Measurements from ENCODE around the gene SBK3. TPM values are rescaled to one million over a fixed set of nuclear protein-coding genes. Genes with fewer than 3 reads are reported as not detected.
"Not testable (repeated sequence)": the region's sequence is repeated elsewhere in the genome, so short reads cannot be mapped to it uniquely, and the experiment has no call there.

Gene SBK3, protein sequence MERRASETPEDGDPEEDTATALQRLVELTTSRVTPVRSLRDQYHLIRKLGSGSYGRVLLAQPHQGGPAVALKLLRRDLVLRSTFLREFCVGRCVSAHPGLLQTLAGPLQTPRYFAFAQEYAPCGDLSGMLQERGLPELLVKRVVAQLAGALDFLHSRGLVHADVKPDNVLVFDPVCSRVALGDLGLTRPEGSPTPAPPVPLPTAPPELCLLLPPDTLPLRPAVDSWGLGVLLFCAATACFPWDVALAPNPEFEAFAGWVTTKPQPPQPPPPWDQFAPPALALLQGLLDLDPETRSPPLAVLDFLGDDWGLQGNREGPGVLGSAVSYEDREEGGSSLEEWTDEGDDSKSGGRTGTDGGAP
- total RNA-seq (2014; rRNA removed; shearing (Covaris generic)): 0.30 and 0.87 TPM in 2 replicates

DNA sequence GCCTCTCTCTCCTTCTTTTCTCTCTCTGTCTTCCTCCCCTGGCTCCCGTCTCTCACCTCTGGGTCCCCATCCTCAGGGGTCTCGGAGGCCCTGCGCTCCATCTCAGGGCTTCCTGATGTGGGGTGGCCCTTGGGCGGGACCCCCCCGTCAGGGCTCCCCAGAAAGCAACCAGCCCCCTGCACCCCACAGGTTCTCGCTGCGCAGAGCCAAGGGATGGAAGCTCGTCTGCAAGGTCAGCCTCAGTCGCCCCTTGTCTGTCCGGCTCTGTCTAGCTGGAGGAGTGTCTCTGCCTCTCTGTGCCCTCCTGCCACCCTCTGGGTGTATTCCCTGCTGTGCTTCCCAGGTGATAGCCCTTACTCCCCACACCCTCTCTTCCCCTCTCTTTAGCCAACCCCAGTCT is at the start of gene SBK3:
SBK3 (minus strand) TSS at position 101 of the 400 bp plus-strand sequence; CDS start at position 101, 0 bp downstream.
- peaks cover 43% of the 10 kb centered on the region for H3K4me1 ChIP-seq
- no peak for DNase-seq
- H3K9me3 ChIP-seq (replicated peaks): no peaks in the 10 kb centered on the region
- H3K4me3 ChIP-seq: no peak within 1 kb of the TSS
- no peaks in the 10 kb centered on the region for H3K27me3 ChIP-seq
- no peak within 1 kb of the TSS for H3K27ac ChIP-seq
- H3K36me3 ChIP-seq: no peaks in the 10 kb centered on the region

DNA sequence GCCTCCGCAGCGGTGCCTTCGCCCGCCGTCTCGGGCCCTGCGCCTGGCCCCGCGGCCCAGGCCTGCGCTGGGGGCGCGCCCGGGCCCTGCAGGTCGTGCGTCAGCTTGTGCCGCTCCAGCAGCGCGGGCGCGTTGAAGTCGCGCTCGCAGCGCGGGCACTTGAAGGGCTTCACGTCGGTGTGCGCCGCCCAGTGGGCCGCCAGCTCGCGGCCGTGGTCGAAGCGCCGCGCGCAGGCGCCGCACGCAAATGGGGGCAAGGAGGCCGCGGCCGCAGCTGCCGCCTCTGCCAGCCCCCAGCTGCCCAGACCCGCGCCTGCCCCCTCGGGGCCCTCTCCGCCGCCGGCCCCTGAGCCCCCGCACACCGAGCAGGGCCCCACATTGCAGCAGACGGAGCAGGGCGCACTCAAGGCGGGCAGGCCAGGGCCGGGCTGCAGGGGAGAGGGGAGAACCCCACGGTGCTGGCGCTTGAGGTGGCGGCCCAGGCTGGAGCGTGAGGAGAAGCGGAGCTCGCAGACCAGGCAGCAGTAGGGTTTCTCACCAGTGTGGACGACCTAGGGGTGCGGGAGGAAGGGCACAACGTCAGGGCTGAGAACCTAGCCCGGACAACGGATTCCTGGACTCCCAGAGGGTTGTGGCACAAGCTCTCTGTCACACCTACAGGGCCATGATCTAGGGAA is 47.9 kb upstream of the SBK3 start:
- Histone ChIP-seq H3K27ac (no peak overlapping the region), H3K36me3 (peaks cover 26% of the 10 kb centered on the region), H3K4me3 (no peak overlapping the region), H3K9me3 (replicated peaks) (no peaks in the 10 kb centered on the region), H3K4me1 (no peaks in the 10 kb centered on the region), H3K27me3 (no peaks in the 10 kb centered on the region)
- DNase-seq: no peak

DNA sequence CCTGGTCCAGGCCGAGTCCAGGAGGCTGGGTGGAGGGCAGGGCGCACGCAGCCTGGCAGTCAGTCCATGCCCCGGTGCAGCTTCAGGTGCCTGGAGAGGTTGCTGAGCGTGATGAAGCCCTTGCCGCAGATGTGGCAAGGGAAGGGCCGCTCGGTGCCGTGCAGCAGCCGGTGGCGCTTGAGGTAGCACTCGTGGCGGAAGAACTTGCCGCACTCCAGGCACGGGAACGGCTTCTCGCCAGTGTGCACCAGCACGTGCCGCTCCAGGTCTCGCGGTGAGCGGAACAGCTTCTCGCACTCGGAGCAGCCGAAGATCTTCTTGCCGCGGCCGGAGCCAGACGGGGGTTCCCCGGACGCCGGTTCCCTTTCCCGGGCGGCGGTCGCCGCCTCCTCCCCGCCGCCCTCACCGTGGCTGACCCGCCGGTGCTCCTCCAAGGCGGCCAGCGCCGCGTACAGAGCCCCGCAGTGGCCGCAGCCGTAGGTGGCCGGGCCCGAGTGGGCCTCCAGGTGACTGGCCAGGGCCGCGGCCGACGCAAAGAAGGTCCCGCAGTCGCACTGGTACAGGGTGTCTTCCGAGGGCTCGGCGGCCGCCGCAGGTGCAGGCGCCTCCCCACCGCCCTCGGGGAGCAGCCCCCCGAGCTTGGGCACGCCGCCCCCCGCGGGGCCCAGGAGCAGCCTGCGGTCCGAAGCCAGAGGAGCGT is 47.2 kb upstream of the SBK3 start:
- Histone ChIP-seq H3K27ac (no peak overlapping the region), H3K9me3 (replicated peaks) (no peaks in the 10 kb centered on the region), H3K27me3 (no peaks in the 10 kb centered on the region), H3K36me3 (peaks cover 26% of the 10 kb centered on the region), H3K4me1 (no peaks in the 10 kb centered on the region), H3K4me3 (no peak overlapping the region)
- DNase-seq: no peak

DNA sequence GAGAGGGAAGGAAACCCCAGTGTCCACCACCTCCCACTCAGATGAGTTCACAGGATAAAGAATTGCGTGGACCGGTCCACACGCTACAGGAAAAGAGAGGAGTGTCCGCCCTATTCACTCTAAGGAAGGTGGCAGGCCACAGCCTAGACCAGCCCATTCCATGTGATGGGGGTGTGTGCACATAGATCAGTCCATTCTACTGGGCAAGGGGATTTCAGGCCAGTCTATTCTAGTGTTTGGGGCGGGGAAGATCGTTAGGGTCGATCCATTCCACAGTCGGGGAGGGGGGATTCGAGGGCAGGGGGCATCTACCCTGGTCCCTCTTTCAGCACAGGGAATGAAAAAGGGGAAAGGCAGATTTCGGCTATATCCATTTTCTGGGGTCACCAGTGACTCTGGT is 46.2 kb upstream of the SBK3 start:
- DNase-seq: no peak
- Histone ChIP-seq H3K4me1 (peaks cover 5% of the 10 kb centered on the region), H3K4me3 (no peak overlapping the region), H3K36me3 (peaks cover 22% of the 10 kb centered on the region), H3K27ac (no peak overlapping the region), H3K27me3 (no peaks in the 10 kb centered on the region), H3K9me3 (replicated peaks) (no peaks in the 10 kb centered on the region)

DNA sequence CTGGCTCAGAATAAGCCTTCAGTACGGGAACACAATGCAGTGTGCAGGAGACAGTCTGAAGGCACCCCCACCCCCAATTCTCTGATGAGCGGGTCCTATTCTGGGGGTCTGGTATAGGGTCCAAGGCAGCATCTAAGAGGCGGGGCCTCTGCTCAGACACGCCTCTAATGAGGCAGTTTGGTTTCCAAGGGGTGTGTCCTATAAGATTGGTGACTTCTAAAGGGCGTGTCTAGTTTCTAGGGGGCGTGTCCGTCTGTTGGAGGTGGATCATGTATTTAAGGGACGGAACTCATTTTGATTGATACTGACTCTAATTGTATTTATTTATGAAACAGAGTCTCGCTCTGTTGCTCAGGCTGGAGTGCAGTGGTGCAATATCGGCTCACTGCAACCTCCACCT is 45.3 kb upstream of the SBK3 start:
- Histone ChIP-seq H3K27ac (no peak overlapping the region), H3K9me3 (replicated peaks) (no peaks in the 10 kb centered on the region), H3K4me1 (peaks cover 10% of the 10 kb centered on the region), H3K36me3 (peaks cover 16% of the 10 kb centered on the region), H3K27me3 (no peaks in the 10 kb centered on the region), H3K4me3 (no peak overlapping the region)
- DNase-seq: peak in 1 of 2 experiments; percentile 44

DNA sequence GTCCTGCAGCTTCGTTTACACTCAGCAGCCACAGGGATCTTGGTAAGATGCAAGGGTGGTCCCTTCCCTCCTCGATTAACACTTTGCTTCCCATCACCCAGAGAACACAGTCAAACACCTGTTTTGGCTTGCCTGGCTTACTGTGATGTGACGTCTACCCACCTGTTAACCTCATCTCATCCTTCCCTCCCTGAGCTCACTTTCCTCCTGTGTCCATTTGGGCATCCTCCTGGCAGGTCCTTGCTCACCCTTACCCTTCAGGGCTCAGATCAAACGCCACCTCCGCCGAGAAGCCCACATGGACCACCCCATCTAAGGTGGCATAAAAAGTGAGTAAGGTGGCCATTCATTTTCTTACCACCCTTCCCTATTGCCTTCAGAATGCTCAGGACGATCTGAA is 44.8 kb upstream of the SBK3 start:
- DNase-seq: no peak
- Histone ChIP-seq H3K36me3 (peaks cover 11% of the 10 kb centered on the region), H3K4me1 (peaks cover 14% of the 10 kb centered on the region), H3K27me3 (no peaks in the 10 kb centered on the region), H3K27ac (no peak overlapping the region), H3K9me3 (replicated peaks) (no peaks in the 10 kb centered on the region), H3K4me3 (no peak overlapping the region)

DNA sequence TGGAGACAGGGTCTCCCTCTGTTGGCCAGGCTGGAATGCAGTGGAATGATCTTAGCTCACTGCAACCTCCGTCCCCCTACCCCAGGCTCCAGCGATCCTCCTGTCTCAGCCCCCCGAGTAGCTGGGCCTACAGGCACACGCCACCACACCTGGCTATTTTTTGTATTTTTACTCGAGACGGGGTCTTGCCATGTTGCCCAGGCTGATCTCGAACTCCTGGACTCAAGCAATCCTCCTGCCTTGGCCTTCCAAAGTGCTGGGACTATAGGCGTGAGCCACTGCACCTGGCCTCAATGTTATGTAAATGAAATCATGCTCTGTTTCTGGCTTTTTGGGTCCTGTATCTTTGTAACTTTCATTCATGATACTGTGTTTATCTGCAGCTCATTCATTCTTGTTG is 43.4 kb upstream of the SBK3 start:
- H3K4me1 ChIP-seq: peaks cover 15% of the 10 kb centered on the region
- no peak overlapping the region for H3K27ac ChIP-seq
- peaks cover 3% of the 10 kb centered on the region; the same call in 1 of the 2 replicates for H3K36me3 ChIP-seq
- H3K9me3 ChIP-seq (replicated peaks): no peaks in the 10 kb centered on the region
- no peak overlapping the region for H3K4me3 ChIP-seq
- no peaks in the 10 kb centered on the region for H3K27me3 ChIP-seq
- no peak for DNase-seq

DNA sequence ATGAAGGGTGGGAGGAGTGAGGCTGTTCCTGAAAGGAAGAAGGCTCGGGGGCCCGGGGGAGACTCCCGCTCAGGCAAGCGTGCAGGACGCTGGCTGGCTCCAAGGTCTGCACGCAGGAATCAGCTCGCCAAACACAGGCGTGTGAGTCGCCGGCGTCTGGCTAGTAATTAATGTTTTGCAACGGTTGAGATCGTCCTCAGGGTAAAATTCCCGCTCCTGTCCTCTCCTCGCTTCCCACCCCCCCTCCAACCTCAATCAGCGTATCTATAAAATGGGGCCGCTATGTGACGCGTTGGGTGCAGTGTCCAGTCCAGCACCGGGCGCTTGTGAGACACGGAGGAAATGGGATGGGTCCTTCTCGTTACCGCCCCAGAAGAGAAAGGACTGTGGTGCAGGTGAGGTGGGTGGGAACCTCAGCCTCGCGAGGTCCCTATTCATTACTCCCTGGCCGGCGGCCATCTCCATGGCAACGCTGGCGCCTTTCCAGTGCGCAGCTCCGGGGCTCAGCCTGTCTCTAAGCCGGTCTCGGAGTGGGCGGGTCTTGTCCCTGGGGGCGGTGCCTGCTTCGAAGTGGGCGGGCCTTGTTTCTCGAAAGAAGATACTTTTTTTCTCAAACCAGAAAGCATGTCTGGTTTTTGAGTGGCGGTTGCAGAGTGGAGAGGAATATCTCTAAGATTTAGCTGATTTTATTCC is 41.8 kb upstream of the SBK3 start:
- DNase-seq: peak; percentile 95 to 96
- H3K27ac ChIP-seq: no peak overlapping the region

DNA sequence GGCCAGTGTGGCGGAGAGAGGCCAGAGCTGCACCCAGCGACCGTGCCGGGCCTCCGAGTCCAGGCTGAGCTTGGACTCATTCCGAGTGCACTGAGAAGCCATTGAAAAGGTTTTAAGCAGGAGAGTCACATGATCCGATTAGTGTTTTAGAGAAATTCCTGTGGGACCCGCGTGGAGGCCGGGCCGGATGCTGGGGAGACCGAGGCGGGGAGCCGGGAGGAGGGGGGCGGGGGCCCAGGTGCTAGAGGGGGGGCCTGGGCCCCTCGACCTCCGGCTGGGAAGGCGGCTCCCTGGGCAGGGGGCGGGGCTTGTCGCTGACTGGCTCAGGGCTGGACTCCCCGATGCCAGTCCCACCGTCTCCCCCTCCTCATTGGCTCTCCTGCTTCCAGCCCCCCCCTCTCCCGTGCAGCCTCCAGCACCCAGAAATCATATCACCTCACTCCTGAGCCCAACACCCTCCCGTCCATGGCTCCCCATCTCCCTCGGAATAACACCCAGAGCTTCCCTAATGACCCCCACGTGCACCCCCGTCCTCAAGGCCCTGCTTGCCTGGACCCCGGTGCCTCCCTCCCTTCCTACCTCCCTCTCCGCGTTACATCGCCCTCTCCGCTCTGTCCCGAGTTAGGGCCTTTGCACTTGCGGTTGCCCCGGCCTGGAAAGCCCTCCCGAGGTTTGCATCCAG is 40.5 kb upstream of the SBK3 start:
- DNase-seq: peak; percentile 97 to 98
- Histone ChIP-seq H3K36me3 (no peaks in the 10 kb centered on the region), H3K27me3 (no peaks in the 10 kb centered on the region), H3K4me1 (peaks cover 15% of the 10 kb centered on the region), H3K27ac (peak overlapping the region; percentile 66), H3K4me3 (peak overlapping the region; percentile 55), H3K9me3 (replicated peaks) (no peaks in the 10 kb centered on the region)

More for the DNA sequence above, 41.8 kb upstream of the SBK3 start:
- Histone ChIP-seq H3K36me3 (no peaks in the 10 kb centered on the region; the same call in 1 of the 2 replicates), H3K4me3 (peak overlapping the region; percentile 55), H3K9me3 (replicated peaks) (no peaks in the 10 kb centered on the region), H3K27me3 (no peaks in the 10 kb centered on the region), H3K4me1 (peaks cover 15% of the 10 kb centered on the region)

DNA sequence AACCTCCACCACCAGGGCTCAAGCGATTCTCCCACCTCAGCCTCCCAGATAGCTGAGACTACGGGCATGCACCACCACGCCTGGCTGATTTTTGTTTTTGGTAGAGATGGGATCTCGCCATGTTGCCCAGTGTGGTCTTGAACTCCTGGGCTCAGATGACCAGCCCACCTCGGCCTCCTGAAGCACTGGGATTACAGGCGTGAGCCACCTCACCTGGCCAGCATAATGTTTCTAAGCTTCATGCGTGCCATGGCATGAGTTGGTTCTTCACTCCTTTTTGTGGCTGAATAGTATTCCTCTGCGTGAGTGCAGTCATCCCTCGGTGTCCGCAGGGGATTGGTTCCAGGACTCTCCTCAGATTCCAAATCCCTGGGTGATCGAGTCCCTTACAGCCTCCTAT is 39.5 kb upstream of the SBK3 start:
- H3K36me3 ChIP-seq: no peaks in the 10 kb centered on the region
- H3K9me3 ChIP-seq (replicated peaks): no peaks in the 10 kb centered on the region
- no peaks in the 10 kb centered on the region for H3K27me3 ChIP-seq
- peaks cover 15% of the 10 kb centered on the region for H3K4me1 ChIP-seq
- H3K4me3 ChIP-seq: no peak overlapping the region
- no peak overlapping the region for H3K27ac ChIP-seq
- DNase-seq: no peak

DNA sequence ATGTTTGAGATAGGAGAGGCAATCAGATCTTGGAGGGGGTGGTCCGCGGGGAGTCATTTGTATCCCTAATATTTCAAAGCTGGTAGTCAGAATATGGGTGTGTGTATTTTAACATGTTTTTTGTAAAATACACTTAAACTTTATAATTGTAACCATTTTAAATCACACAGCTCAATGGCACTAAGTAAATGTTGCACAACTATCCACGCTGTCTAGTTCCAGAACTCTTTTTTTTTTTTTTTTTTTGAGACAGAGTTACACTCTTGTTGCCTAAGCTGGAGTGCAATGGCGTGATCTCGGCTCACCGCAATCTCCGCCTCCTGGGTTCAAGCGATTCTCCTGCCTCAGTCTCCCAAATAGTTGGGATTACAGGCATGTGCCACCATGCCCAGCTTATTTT is 38.6 kb upstream of the SBK3 start:
- H3K27ac ChIP-seq, DNase-seq, H3K27me3 ChIP-seq: not testable (repeated sequence)

DNA sequence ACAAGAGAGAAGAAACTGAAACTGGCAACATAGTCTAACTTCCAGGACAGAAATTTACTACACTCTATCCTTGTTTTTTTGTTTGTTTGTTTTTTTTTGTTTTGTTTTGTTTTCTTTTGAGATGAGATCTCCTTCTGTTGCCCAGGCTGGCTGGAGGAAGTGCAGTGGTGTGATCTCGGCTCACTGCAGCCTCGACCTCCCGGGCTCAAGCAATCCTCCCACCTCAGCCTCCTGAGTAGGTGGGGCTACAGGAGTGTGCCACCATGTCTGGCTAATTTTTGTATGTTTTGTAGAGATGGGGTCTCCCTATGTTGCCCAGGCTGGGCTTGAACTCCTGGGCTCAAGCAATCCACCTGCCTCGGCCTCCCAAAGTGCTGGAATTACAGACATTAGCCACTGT is 36.9 kb upstream of the SBK3 start:
- not testable (repeated sequence) for H3K27me3 ChIP-seq; H3K9me3 ChIP-seq (replicated peaks); H3K36me3 ChIP-seq; H3K27ac ChIP-seq; DNase-seq; H3K4me3 ChIP-seq
- peaks cover 15% of the 10 kb centered on the region for H3K4me1 ChIP-seq

More for the DNA sequence above, 38.6 kb upstream of the SBK3 start:
- not testable (repeated sequence) for H3K9me3 ChIP-seq (replicated peaks); H3K4me3 ChIP-seq; H3K36me3 ChIP-seq
- peaks cover 15% of the 10 kb centered on the region for H3K4me1 ChIP-seq

DNA sequence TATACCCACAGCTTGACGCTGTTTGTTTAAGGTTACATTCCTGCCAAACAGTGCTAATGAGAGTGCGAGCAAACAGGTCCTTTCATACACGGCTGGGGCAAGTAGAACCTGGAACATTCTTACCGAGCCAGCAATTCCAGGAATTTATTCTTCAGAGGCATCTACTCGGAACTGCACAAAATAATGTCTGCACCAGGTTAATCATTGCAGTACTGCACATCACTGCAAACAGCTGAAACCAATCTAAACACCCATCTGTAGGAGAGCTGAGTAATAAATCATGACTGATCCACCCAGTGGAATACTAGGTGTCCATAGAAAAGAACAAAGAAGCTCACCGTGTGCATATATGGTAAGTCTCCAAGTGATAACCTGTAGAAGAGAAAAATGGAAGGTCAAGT is 36.5 kb upstream of the SBK3 start:
- no peaks in the 10 kb centered on the region for H3K9me3 ChIP-seq (replicated peaks)
- H3K36me3 ChIP-seq: peaks cover 3% of the 10 kb centered on the region; the same call in 1 of the 2 replicates
- H3K27me3 ChIP-seq: no peaks in the 10 kb centered on the region
- no peak overlapping the region for H3K4me3 ChIP-seq
- H3K4me1 ChIP-seq: peaks cover 13% of the 10 kb centered on the region
- DNase-seq: no peak
- H3K27ac ChIP-seq: no peak overlapping the region
